Osteoblast (primary cell): ENCODE results near the gene SMPD4. TPM values are rescaled to one million over a fixed set of nuclear protein-coding genes. Genes with fewer than 3 reads are reported as not detected.
"Not testable (repeated sequence)": the region's sequence is repeated elsewhere in the genome, so short reads cannot be mapped to it uniquely, and the experiment has no call there.

ENCODE experiments used
- DNase-seq: peaks from one replicate; pipeline ENCODE4 v3.0.0; 2011; ENCODE audit warnings: low spot score, mixed read lengths; ENCODE audit not compliant: insufficient read length; ENCODE audit errors: missing footprints
- H2AFZ ChIP-seq: 2 replicates; pipeline ENCODE4 v1.6.0; 2011; ENCODE audit warnings: mild to moderate bottlenecking, low read length
- H3K27ac ChIP-seq: 2 replicates; pipeline ENCODE4 v1.5.1; 2011; ENCODE audit warnings: mild to moderate bottlenecking, low read depth, low read length, moderate library complexity
- H3K27me3 ChIP-seq: 2 replicates; pipeline ENCODE4 v1.6.0; 2012; ENCODE audit warnings: mild to moderate bottlenecking, control low read depth, inconsistent platforms, low read length, moderate library complexity; ENCODE audit not compliant: insufficient read depth
- H3K36me3 ChIP-seq: 2 replicates; pipeline ENCODE4 v1.5.1; 2011; ENCODE audit warnings: mild to moderate bottlenecking, low read length, control low read depth, moderate library complexity; ENCODE audit not compliant: insufficient read depth
- H3K4me1 ChIP-seq: 2 replicates; pipeline ENCODE4 v1.5.1; 2011; ENCODE audit warnings: mild to moderate bottlenecking, low read length, control low read depth, moderate library complexity; ENCODE audit not compliant: insufficient read depth
- H3K4me2 ChIP-seq: 2 replicates; pipeline ENCODE4 v1.6.0; 2011; ENCODE audit warnings: mild to moderate bottlenecking, low read length; ENCODE audit not compliant: insufficient read depth
- H3K4me3 ChIP-seq: fragments of 200-600 bp; sonication (generic); 3 replicates; pipeline ENCODE4 v1.5.1; 2012; ENCODE audit warnings: mild to moderate bottlenecking, low read length, inconsistent platforms; ENCODE audit not compliant: insufficient read depth
- H3K79me2 ChIP-seq: 2 replicates; pipeline ENCODE4 v1.6.0; 2012; ENCODE audit warnings: mild to moderate bottlenecking, low read length, control low read depth, inconsistent platforms; ENCODE audit not compliant: insufficient read depth
- H3K9me3 ChIP-seq: 2 replicates; pipeline ENCODE4 v1.5.1; 2011; ENCODE audit warnings: low read depth, low read length, control low read depth
- H4K20me1 ChIP-seq: 2 replicates; pipeline ENCODE4 v1.6.0; 2012; ENCODE audit warnings: mild to moderate bottlenecking, low read length, control low read depth; ENCODE audit not compliant: insufficient read depth
- total RNA-seq: library from RNA; depleted of rRNA; stranded (reverse); fragments of >200 nt; gene quantifications from 2 replicates; pipeline ENCODE4 v1.2.3, GENCODE V29; 2012
- TF ChIP-seq, protein P1 (sequence below): IDR thresholded peaks from 2 replicates; pipeline ENCODE4 v1.5.1; 2011; ENCODE audit warnings: mild to moderate bottlenecking, low read depth, low read length, moderate library complexity; ENCODE audit errors: extremely low read depth

SMPD4 gene
- total RNA-seq, 1 donor, result 24.2 TPM

DNA sequence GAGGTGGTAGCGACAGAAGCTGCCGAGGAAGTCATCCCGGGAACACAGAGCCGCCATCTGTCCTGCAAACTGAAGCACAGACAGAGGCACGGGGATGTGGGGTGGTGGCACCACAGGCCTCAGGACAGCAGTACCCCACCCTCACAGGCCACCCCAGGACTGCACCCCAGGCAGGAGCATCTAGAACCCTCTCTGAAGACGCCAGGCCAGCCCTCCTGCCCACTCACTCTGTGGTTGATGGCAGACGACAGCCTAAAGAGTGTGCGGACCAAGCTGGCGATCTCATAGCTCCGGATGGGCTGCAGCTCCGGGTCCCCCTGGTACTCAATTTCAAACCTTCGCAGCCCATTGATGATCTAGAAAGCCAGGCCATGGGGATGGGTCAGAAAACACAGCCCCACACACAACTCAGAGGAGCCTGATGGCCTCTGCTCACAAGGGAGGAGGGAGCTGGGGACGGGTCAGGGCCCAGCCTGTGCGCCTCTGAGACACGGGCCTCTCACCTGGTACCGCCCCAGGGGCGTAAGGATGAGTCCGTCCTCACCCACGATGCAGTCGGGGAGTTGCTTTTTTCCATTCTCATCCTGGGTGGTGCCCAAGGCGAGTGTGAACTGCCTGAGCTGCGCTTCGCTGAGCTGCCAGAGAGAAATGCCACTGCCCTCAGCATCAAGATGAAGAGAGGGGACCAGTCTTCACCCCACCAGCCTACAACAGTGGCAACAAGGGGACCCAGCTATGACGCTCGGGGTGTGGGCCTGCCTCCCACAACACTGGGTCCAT lies 28.4 kb downstream of the SMPD4 start:
- H3K27ac ChIP-seq, result no peak overlapping the region
- H3K4me1 ChIP-seq, result no peaks in the 10 kb centered on the region
- no peak overlapping the region for H2AFZ ChIP-seq
- TF ChIP-seq, protein P1, sequence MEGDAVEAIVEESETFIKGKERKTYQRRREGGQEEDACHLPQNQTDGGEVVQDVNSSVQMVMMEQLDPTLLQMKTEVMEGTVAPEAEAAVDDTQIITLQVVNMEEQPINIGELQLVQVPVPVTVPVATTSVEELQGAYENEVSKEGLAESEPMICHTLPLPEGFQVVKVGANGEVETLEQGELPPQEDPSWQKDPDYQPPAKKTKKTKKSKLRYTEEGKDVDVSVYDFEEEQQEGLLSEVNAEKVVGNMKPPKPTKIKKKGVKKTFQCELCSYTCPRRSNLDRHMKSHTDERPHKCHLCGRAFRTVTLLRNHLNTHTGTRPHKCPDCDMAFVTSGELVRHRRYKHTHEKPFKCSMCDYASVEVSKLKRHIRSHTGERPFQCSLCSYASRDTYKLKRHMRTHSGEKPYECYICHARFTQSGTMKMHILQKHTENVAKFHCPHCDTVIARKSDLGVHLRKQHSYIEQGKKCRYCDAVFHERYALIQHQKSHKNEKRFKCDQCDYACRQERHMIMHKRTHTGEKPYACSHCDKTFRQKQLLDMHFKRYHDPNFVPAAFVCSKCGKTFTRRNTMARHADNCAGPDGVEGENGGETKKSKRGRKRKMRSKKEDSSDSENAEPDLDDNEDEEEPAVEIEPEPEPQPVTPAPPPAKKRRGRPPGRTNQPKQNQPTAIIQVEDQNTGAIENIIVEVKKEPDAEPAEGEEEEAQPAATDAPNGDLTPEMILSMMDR, result no peak
- H3K79me2 ChIP-seq, result no peaks in the 10 kb centered on the region
- no peak overlapping the region for H3K4me3 ChIP-seq
- peak; percentile 60 for DNase-seq
- no peaks in the 10 kb centered on the region for H3K27me3 ChIP-seq
- H3K4me2 ChIP-seq, result no peak overlapping the region
- H4K20me1 ChIP-seq, result no peaks in the 10 kb centered on the region
- peaks cover 7% of the 10 kb centered on the region for H3K36me3 ChIP-seq
- H3K9me3 ChIP-seq, result no peaks in the 10 kb centered on the region

DNA sequence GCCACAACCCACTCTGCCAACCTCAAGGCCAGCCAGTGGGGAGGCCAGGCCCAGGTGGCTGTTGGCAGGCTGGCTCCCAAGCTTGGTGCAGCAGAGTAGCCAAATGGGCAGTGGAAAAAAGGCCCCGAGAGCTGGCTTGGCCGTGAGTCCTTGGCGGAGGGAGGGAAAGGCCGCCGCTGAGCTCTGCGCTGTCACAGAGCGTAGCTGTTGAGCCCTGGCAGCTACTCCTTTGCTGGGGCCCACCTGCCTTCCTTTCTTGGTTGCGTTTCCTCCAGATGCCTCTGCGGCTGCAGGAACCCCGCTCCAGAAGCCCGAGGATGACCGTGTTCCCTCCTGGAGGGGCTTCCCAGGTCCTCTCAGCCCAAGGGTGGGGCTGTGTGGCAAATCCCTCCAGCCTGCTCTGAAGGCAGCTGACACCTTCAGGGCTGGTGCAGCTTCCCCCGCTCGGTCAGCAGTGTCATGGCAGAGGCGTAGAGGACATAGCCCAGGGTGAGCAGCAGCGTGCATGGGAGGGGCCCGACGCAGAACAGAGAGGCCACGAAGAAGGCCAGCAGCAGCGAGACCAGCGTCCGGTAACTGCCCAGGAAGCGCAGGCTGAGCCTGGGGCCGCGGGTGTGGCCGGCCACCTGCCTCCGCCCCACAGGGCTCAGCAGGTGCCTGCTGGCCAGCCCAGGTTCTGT lies 29.1 kb downstream of the SMPD4 start:
- peak; percentile 13 for DNase-seq
- H3K27ac ChIP-seq, H3K4me1 ChIP-seq, H3K4me2 ChIP-seq, H3K79me2 ChIP-seq, H4K20me1 ChIP-seq, H3K4me3 ChIP-seq, H3K27me3 ChIP-seq, H3K36me3 ChIP-seq, H2AFZ ChIP-seq, H3K9me3 ChIP-seq: not testable (repeated sequence)

DNA sequence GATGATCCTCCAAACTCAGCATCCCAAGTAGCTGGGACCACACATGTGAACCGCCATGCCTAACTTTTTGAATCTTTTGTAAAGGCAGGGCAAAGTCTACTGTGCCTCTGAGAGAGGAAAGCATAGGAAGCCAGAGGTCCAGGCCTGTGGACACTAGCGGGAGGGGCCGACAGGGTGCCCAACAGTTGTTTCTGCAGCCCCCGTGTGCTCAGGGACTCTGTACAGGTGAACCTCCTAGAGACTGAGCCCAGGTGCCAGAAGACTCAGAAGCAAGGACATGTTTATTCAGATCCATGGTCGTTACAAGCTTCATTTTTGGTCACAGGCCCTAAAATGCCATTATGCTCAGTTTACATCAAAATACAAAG lies 30.3 kb downstream of the SMPD4 start:
- not testable (repeated sequence) for H3K4me3 ChIP-seq, H3K9me3 ChIP-seq, H3K79me2 ChIP-seq, H3K4me2 ChIP-seq, H2AFZ ChIP-seq, H3K4me1 ChIP-seq, H3K27me3 ChIP-seq, H3K36me3 ChIP-seq, H4K20me1 ChIP-seq, H3K27ac ChIP-seq
- DNase-seq, result peak; percentile 8

DNA sequence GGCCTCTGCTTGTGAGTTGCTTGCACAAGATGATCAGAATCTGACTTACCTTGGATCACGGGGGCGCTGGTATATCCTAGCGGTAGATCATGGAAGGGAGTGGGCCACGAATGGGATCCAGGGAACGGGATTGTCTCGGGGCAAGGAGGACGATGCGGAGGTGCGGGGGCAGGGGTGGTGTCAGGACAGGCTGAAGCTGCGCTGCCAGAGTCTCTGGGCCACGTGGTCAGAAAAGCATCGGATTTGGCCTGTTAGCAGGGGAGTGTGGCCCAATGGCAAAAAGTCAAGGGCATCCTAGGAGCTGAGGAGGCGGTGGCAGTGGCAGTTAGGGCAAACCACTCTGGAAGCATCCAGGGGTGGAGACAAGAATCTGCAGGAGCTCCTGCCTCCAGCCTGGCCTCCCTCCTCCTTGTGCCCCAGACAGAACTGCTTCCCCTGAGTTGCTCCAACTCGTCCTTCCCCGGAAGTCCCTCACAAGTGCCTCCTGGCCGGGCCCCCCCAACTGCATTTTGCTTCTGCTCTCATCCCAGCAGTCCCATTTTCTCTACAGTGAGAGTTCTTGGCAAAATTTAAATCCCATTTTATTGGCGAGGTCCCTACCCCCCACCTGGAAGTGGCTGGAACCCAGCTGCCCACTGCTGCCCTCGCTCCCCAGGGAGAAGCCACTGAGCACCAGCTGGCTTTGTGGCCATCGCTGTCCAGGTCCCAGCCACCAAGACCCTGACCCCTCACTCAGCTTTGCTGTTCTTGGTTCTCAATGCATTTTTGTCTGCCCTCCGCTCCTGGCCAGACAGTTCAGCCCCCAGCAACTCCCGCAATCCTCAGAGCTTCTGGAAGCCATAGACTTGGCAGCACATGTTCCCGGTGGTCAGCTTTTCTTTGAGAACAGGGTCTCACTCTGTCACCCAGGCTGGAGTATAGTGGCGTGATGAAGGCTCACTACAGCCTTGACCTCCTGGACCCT lies 30.9 kb downstream of the SMPD4 start:
- H3K36me3 ChIP-seq, result peaks cover 7% of the 10 kb centered on the region
- H3K4me2 ChIP-seq, result no peak overlapping the region
- no peaks in the 10 kb centered on the region for H4K20me1 ChIP-seq
- H3K27me3 ChIP-seq, result no peaks in the 10 kb centered on the region
- H3K4me3 ChIP-seq, result no peak overlapping the region
- TF ChIP-seq, protein P1, result no peak
- no peak overlapping the region for H2AFZ ChIP-seq
- peak; percentile 81 for DNase-seq
- no peaks in the 10 kb centered on the region for H3K9me3 ChIP-seq
- H3K27ac ChIP-seq, result no peak overlapping the region
- H3K4me1 ChIP-seq, result no peaks in the 10 kb centered on the region
- no peaks in the 10 kb centered on the region for H3K79me2 ChIP-seq

DNA sequence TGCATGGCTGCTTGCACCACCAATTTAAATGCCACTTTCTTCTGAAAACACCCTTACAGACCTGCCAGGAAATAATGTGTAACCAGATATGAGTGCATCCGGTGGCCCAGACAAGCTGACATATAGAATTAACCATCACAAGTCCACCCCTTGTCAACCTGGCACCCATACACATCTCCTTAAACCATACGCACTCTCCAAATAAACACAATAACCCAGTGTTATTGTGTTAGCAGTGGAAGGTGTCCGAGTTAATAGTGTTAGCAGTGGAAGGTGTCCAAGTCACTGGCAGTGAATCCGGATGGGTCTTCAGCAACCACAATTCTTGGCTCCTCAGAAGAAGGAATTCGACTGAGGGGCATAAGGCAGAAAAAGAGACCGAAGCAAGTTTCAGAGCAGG lies 32.9 kb downstream of the SMPD4 start:
- not testable (repeated sequence) for H3K79me2 ChIP-seq, H3K36me3 ChIP-seq, H3K27me3 ChIP-seq, H4K20me1 ChIP-seq, H3K9me3 ChIP-seq, H3K4me3 ChIP-seq, H2AFZ ChIP-seq, DNase-seq, H3K4me2 ChIP-seq, H3K27ac ChIP-seq, H3K4me1 ChIP-seq

DNA sequence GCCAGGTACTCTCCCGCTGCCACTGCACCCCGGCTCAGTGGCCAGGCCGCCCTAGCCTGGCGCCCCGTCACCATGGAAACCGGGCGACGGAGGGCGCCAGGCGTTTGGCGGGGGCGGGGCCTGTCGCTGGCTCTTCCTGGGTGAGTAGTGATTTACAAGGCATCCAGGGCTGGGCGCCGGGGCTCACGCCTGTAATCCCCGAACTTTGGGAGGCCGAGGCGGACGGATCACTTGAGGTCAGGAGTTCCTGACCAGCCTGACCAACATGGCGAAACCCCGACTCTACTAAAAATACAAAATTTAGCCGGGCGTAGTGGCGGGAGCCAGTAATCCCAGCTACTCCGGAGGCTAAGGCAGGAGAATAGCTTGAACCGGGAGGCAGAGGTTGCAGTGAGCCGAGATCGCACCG lies 36.4 kb downstream of the SMPD4 start, which contains the start of gene CCDC74B:
Gene CCDC74B, minus strand, starts transcription at position 107 of the 409 bp plus-strand sequence. CDS start 116 bp downstream, outside the sequence.
- not testable (repeated sequence) for H3K27ac ChIP-seq

More for the DNA sequence above, 36.4 kb downstream of the SMPD4 start, which contains the start of gene CCDC74B:
- H3K79me2 ChIP-seq, H4K20me1 ChIP-seq, H3K9me3 ChIP-seq, H3K27me3 ChIP-seq, DNase-seq, H3K4me1 ChIP-seq, H3K36me3 ChIP-seq: not testable (repeated sequence)
- Histone ChIP-seq H2AFZ (peak within 1 kb of the TSS; percentile 56), H3K4me2 (peak within 1 kb of the TSS; percentile 55), H3K4me3 (peak within 1 kb of the TSS; percentile 56)
